ENCODE data around the gene WRAP73.

DNA sequence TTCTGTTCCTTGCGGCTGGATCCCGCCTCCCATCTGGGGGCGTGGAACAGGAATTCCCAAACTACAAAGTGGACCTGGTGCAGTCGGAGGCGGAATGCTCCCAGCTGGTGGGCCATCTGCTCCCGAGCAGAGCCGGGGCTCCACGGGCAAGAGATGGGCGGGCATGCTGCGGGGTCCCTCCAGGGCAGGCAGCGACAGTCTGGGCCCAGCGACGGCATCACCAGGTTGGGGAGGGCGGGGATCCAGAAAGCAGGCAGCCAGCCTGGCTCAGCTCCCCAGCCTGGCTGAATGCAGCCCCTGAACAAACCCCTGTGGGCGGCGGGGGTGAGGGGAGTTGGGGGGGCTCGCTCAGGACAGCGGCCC, 42.2 kb downstream of the WRAP73 start:
- TF ChIP-seq, protein P1, sequence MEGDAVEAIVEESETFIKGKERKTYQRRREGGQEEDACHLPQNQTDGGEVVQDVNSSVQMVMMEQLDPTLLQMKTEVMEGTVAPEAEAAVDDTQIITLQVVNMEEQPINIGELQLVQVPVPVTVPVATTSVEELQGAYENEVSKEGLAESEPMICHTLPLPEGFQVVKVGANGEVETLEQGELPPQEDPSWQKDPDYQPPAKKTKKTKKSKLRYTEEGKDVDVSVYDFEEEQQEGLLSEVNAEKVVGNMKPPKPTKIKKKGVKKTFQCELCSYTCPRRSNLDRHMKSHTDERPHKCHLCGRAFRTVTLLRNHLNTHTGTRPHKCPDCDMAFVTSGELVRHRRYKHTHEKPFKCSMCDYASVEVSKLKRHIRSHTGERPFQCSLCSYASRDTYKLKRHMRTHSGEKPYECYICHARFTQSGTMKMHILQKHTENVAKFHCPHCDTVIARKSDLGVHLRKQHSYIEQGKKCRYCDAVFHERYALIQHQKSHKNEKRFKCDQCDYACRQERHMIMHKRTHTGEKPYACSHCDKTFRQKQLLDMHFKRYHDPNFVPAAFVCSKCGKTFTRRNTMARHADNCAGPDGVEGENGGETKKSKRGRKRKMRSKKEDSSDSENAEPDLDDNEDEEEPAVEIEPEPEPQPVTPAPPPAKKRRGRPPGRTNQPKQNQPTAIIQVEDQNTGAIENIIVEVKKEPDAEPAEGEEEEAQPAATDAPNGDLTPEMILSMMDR (IDR thresholded peaks at IDR 0.05 in 2 of 3, conservative IDR thresholded peaks at IDR 0.05 in 1 of 3; ENCODE audit: borderline replicate concordance in 1 of 3, insufficient read depth in 1 of 3, low read depth in 2 of 3, low read length in 2 of 3), result no peak
- TF ChIP-seq EZH2 (IDR thresholded peaks at IDR 0.05), result no peak
- TF ChIP-seq, protein P2, sequence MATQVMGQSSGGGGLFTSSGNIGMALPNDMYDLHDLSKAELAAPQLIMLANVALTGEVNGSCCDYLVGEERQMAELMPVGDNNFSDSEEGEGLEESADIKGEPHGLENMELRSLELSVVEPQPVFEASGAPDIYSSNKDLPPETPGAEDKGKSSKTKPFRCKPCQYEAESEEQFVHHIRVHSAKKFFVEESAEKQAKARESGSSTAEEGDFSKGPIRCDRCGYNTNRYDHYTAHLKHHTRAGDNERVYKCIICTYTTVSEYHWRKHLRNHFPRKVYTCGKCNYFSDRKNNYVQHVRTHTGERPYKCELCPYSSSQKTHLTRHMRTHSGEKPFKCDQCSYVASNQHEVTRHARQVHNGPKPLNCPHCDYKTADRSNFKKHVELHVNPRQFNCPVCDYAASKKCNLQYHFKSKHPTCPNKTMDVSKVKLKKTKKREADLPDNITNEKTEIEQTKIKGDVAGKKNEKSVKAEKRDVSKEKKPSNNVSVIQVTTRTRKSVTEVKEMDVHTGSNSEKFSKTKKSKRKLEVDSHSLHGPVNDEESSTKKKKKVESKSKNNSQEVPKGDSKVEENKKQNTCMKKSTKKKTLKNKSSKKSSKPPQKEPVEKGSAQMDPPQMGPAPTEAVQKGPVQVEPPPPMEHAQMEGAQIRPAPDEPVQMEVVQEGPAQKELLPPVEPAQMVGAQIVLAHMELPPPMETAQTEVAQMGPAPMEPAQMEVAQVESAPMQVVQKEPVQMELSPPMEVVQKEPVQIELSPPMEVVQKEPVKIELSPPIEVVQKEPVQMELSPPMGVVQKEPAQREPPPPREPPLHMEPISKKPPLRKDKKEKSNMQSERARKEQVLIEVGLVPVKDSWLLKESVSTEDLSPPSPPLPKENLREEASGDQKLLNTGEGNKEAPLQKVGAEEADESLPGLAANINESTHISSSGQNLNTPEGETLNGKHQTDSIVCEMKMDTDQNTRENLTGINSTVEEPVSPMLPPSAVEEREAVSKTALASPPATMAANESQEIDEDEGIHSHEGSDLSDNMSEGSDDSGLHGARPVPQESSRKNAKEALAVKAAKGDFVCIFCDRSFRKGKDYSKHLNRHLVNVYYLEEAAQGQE (IDR thresholded peaks at IDR 0.05; ENCODE audit: low read depth), result no peak
